H1 (cell line): ENCODE results near the gene MYO5B. TPM values are rescaled to one million over a fixed set of nuclear protein-coding genes. Genes with fewer than 3 reads are reported as not detected.

ENCODE experiments used
- CTCF ChIA-PET: fragments of 300-600 bp; sonication (Branson Sonifier 250); formaldehyde crosslinking; loops from one replicate; lab custom pipeline; 2021; ENCODE audit not compliant: partially characterized antibody; lab: Charles Lee
- POLR2A ChIA-PET: fragments of 300-600 bp; sonication (Branson Sonifier 250); formaldehyde crosslinking; loops from one replicate; lab custom pipeline; 2021; ENCODE audit warnings: inconsistent platforms; ENCODE audit not compliant: partially characterized antibody; lab: Charles Lee
- DNase-seq, 2 experiments: peaks; one replicate each; pipeline versions ENCODE4 v3.0.0 to v3.0.0-alpha.2; 2010 to 2022; ENCODE audit warnings: low spot score in 2 of 2, low read depth in 1 of 2, mixed read lengths in 1 of 2
- FAIRE-seq: peaks from 2 replicates; lab custom pipeline; 2011; peaks lifted over from hg19 to GRCh38; lab: Jason Lieb, UNC
- H2AFZ ChIP-seq: 2 replicates; pipeline ENCODE4 v1.8.1; 2012; ENCODE audit warnings: low read length, inconsistent platforms
- H2AK5ac ChIP-seq: 2 replicates; pipeline ENCODE4 v1.6.1; 2013; ENCODE audit warnings: low read depth, low read length
- H2BK120ac ChIP-seq: replicated peaks from 2 replicates; pipeline ENCODE3; 2013; ENCODE audit warnings: low read depth, low read length, inconsistent platforms
- H2BK12ac ChIP-seq: 2 replicates; pipeline ENCODE4 v1.6.1; 2013; ENCODE audit warnings: low read depth, low read length
- H2BK15ac ChIP-seq: 2 replicates; pipeline ENCODE4 v1.6.1; 2013; ENCODE audit warnings: low read length
- H2BK20ac ChIP-seq: 2 replicates; pipeline ENCODE4 v1.6.1; 2013; ENCODE audit warnings: low read length
- H2BK5ac ChIP-seq: 2 replicates; pipeline ENCODE4 v1.6.1; 2013; ENCODE audit warnings: low read depth, low read length
- H3K14ac ChIP-seq: 2 replicates; pipeline ENCODE4 v1.6.1; 2013; ENCODE audit warnings: inconsistent platforms; ENCODE audit not compliant: insufficient read length
- H3K18ac ChIP-seq: 2 replicates; pipeline ENCODE4 v1.6.1; 2013; ENCODE audit warnings: low read length; ENCODE audit errors: extremely low read depth
- H3K23ac ChIP-seq: 2 replicates; pipeline ENCODE4 v1.6.1; 2013; ENCODE audit warnings: inconsistent platforms; ENCODE audit not compliant: insufficient read length
- H3K23me2 ChIP-seq: 2 replicates; pipeline ENCODE4 v1.6.1; 2013; ENCODE audit warnings: low read depth, low read length
- H3K27ac ChIP-seq: 2 replicates; pipeline ENCODE4 v1.6.1; 2011; ENCODE audit warnings: low read depth, low read length, inconsistent platforms
- H3K27me3 ChIP-seq, 4 experiments: replicated peaks in 1 of 4; 1 replicate in 1 of 4; 2 replicates in 3 of 4; pipeline versions ENCODE4 v1.6.1 to v1.8.1; 2011 to 2013; ENCODE audit warnings: low read length in 3 of 4, mild to moderate bottlenecking in 3 of 4, inconsistent platforms in 2 of 4, mixed read lengths in 2 of 4, moderate library complexity in 1 of 4; ENCODE audit not compliant: control insufficient read depth in 3 of 4, insufficient read depth in 3 of 4; ENCODE audit errors: extremely low read depth in 1 of 4
- H3K36me3 ChIP-seq, 4 experiments: 2 replicates each; pipeline versions ENCODE4 v1.6.1 to v1.8.1; 2011 to 2013; ENCODE audit warnings: mild to moderate bottlenecking in 4 of 4, low read length in 3 of 4, moderate library complexity in 2 of 4, control low read depth in 1 of 4, inconsistent platforms in 1 of 4; ENCODE audit not compliant: insufficient read depth in 4 of 4, control insufficient read depth in 2 of 4
- H3K4ac ChIP-seq: replicated peaks from 2 replicates; pipeline ENCODE3; 2013; ENCODE audit warnings: low read length, low read depth, mixed read lengths, inconsistent platforms; ENCODE audit not compliant: insufficient read length
- H3K4me1 ChIP-seq, 4 experiments: replicated peaks in 1 of 4; 1 replicate in 1 of 4; 2 replicates in 3 of 4; pipeline versions ENCODE4 v1.6.1 to v1.8.1; 2011 to 2013; ENCODE audit warnings: low read length in 3 of 4, inconsistent platforms in 2 of 4, mixed read lengths in 1 of 4; ENCODE audit not compliant: insufficient read depth in 4 of 4, control insufficient read depth in 3 of 4
- H3K4me2 ChIP-seq, 2 experiments: 2 replicates each; pipeline versions ENCODE4 v1.6.1 to v1.8.1; 2011 to 2013; ENCODE audit warnings: low read depth in 2 of 2, low read length in 2 of 2, control low read depth in 1 of 2, inconsistent platforms in 1 of 2, mild to moderate bottlenecking in 1 of 2; ENCODE audit not compliant: insufficient read depth in 1 of 2
- H3K4me3 ChIP-seq, 4 experiments: fragments of 200-600, 300-600 bp in 1 of 4; sonication (generic), shearing (Covaris generic), sonication (Bioruptor Twin) in 1 of 4; 2 replicates each; pipeline versions ENCODE4 v1.5.1 to v1.8.1; 2011 to 2016; ENCODE audit warnings: low read length in 4 of 4, low read depth in 3 of 4, control low read depth in 2 of 4, inconsistent platforms in 2 of 4, mild to moderate bottlenecking in 2 of 4, mixed read lengths in 1 of 4, moderate library complexity in 1 of 4; ENCODE audit not compliant: insufficient read depth in 2 of 4; ENCODE audit errors: extremely low read depth in 1 of 4
- H3K56ac ChIP-seq: replicated peaks from 2 replicates; pipeline ENCODE3; 2013; ENCODE audit warnings: low read depth, mild to moderate bottlenecking, mixed read lengths, low read length, inconsistent platforms; ENCODE audit not compliant: insufficient read length
- H3K79me1 ChIP-seq: 2 replicates; pipeline ENCODE4 v1.6.1; 2013; ENCODE audit warnings: low read depth, low read length, control low read depth
- H3K79me2 ChIP-seq, 2 experiments: 2 replicates each; pipeline versions ENCODE4 v1.6.1 to v1.8.1; 2012 to 2013; ENCODE audit warnings: low read length in 2 of 2, mild to moderate bottlenecking in 2 of 2, inconsistent platforms in 1 of 2; ENCODE audit not compliant: insufficient read depth in 2 of 2, control insufficient read depth in 1 of 2
- H3K9ac ChIP-seq, 4 experiments: replicated peaks in 1 of 4; 1 replicate in 1 of 4; 2 replicates in 3 of 4; pipeline versions ENCODE4 v1.6.1 to v1.8.1; 2011 to 2013; ENCODE audit warnings: low read depth in 3 of 4, low read length in 3 of 4, control low read depth in 2 of 4, mild to moderate bottlenecking in 2 of 4, moderate library complexity in 2 of 4, inconsistent platforms in 1 of 4; ENCODE audit errors: extremely low read depth in 1 of 4
- H3K9me3 ChIP-seq, 2 experiments: 2 replicates each; pipeline versions ENCODE4 v1.6.1 to v1.8.1; 2012 to 2013; ENCODE audit warnings: mild to moderate bottlenecking in 2 of 2, moderate library complexity in 2 of 2, control low read depth in 1 of 2, inconsistent platforms in 1 of 2, low read depth in 1 of 2, low read length in 1 of 2, mixed read lengths in 1 of 2; ENCODE audit not compliant: insufficient read depth in 2 of 2
- H4K20me1 ChIP-seq, 2 experiments: replicated peaks in 1 of 2; 2 replicates each; pipeline versions ENCODE3 to v1.8.1; 2011 to 2013; ENCODE audit warnings: inconsistent platforms in 2 of 2, low read length in 2 of 2, mild to moderate bottlenecking in 1 of 2; ENCODE audit not compliant: insufficient read depth in 2 of 2, control insufficient read depth in 1 of 2
- H4K5ac ChIP-seq: 2 replicates; pipeline ENCODE4 v1.6.1; 2013; ENCODE audit warnings: low read length, low read depth, mixed read lengths, inconsistent platforms; ENCODE audit not compliant: insufficient read length
- H4K8ac ChIP-seq: 2 replicates; pipeline ENCODE4 v1.8.0; 2013; ENCODE audit warnings: mild to moderate bottlenecking, moderate library complexity, low read length, inconsistent platforms; ENCODE audit not compliant: insufficient read depth; ENCODE audit errors: extremely low read depth
- H4K91ac ChIP-seq: replicated peaks from 2 replicates; pipeline ENCODE3; 2013; ENCODE audit warnings: low read length, mixed read lengths, inconsistent platforms; ENCODE audit not compliant: insufficient read length
- BCL11A ChIP-seq, 2 experiments: IDR thresholded peaks; one replicate each; pipeline ENCODE4 v1.6.1; 2011; ENCODE audit warnings: low read depth in 2 of 2, low read length in 2 of 2, mild to moderate bottlenecking in 2 of 2
- HDAC2 ChIP-seq, 2 experiments: fragments of 300-600 bp in 1 of 2; sonication (generic) in 1 of 2; IDR thresholded peaks; 2 replicates each; pipeline ENCODE4 v1.6.1; 2011 to 2012; ENCODE audit warnings: low read depth in 2 of 2, low read length in 2 of 2, mild to moderate bottlenecking in 2 of 2, moderate library complexity in 2 of 2, borderline replicate concordance in 1 of 2, inconsistent platforms in 1 of 2
- MAFK ChIP-seq: IDR thresholded peaks from 2 replicates; pipeline ENCODE4 v1.6.1; 2012; ENCODE audit warnings: low read depth, mild to moderate bottlenecking, improper control_type of control experiment, low read length
- NANOG ChIP-seq: IDR thresholded peaks from 2 replicates; pipeline ENCODE4 v1.6.1; 2011; ENCODE audit warnings: low read length, low read depth, mild to moderate bottlenecking, inconsistent platforms; ENCODE audit not compliant: insufficient read depth, poor library complexity, severe bottlenecking
- WGBS, 2 experiments: shearing (Covaris generic) in 1 of 2; methylation state at CpG; one replicate each; pipeline versions ENCODE4 v1.1.6 to v1.1.7; 2013 to 2015; ENCODE audit warnings: low lambda C conversion rate in 2 of 2, mixed read lengths in 2 of 2, inconsistent platforms in 1 of 2, low coverage in 1 of 2, missing lambda C conversion rate in 1 of 2; ENCODE audit not compliant: insufficient replicate concordance in 2 of 2, insufficient coverage in 1 of 2, insufficient read length in 1 of 2; ENCODE audit errors: extremely low coverage in 1 of 2, missing lambda C conversion rate in 1 of 2; 5-methylcytosine and 5-hydroxymethylcytosine counted together
- polyA plus RNA-seq, 7 experiments: library from polyadenylated mRNA; depleted of rRNA in 3 of 7; stranded (reverse) in 5 of 7; unstranded in 2 of 7; fragments of >200 nt in 5 of 7; fragments of 200-250 nt in 2 of 7; gene quantifications; 1 replicate in 5 of 7; 2 replicates in 1 of 7; 4 replicates in 1 of 7; pipeline versions ENCODE4 v1.2.1 to v1.2.3, GENCODE V29; 2011 to 2013; ENCODE audit warnings: missing spikeins in 2 of 7, mixed read lengths in 2 of 7
- total RNA-seq: library from RNA; stranded (reverse); fragmentation: NEBNext Ultra II Directional; extraction: Animal tissue kit (Norgen Biotek cat#: 25700); gene quantifications from 2 replicates; pipeline ENCODE4 v1.2.1, GENCODE V29; 2021

MYO5B gene
- total and polyA plus RNA-seq, 2 of the 8 experiments (the other 6 are each of a cell fraction or from before 2014, with no cell fraction given) = 6.4 to 7.7 TPM

DNA sequence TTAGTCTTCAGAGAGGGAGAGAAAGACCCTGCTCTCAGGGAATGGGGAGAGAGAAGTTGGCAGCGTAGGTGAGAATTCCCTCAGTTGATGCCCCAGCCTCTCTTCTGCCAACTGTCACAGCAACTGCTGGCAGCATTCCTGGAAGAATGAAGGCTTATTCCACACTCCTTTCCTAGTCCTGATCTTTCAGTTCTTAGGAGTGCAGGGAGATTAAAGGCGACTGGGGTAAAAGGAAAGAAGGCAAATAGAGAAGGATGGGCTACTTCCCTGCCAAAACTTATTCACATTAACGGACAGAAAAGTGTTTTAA lies 315.7 kb downstream of the MYO5B start:
- 62% methylated on average over 3 of the region's 3 CpGs; no CpG with 5 or more reads in 1 of the 2 experiments for WGBS, 2 experiments
- Histone ChIP-seq H4K20me1 (no peaks in the 10 kb centered on the region), H3K4me1 (no peaks in the 10 kb centered on the region), H2BK15ac (no peak overlapping the region), H3K4me3 (no peak overlapping the region), H2BK120ac (no peak overlapping the region), H3K36me3 (no peaks in the 10 kb centered on the region), H4K5ac (no peak overlapping the region), H2BK12ac (no peak overlapping the region), H3K9ac (no peak overlapping the region), H2AK5ac (no peak overlapping the region), H3K27ac (no peak overlapping the region), H2AFZ (no peak overlapping the region), H3K23ac (no peak overlapping the region), H4K8ac (no peak overlapping the region), H3K79me2 (no peaks in the 10 kb centered on the region), H2BK20ac (no peak overlapping the region), H3K14ac (no peak overlapping the region), H3K18ac (no peak overlapping the region), H3K9me3 (no peaks in the 10 kb centered on the region), H4K91ac (no peak overlapping the region), H3K79me1 (no peaks in the 10 kb centered on the region), H3K56ac (no peak overlapping the region), H3K4me2 (no peak overlapping the region), H2BK5ac (no peak overlapping the region), H3K27me3 (no peaks in the 10 kb centered on the region), H3K4ac (no peak overlapping the region), H3K23me2 (no peaks in the 10 kb centered on the region)
- FAIRE-seq (no peak), DNase-seq (no peak)
- POLR2A ChIA-PET = no interaction called here
- TF ChIP-seq BCL11A (IDR thresholded peaks at IDR 0.05; ENCODE audit: low read depth in 2 of 2, low read length in 2 of 2) = no peak
- no peak for TF ChIP-seq NANOG
- TF ChIP-seq HDAC2 (IDR thresholded peaks at IDR 0.05; ENCODE audit: borderline replicate concordance in 1 of 2, low read depth in 2 of 2, low read length in 2 of 2) = no peak
- no peak for TF ChIP-seq MAFK
- CTCF ChIA-PET = interaction anchor here (1.1 to 4.7 kb wide), 4 partner anchors 9 to 21 kb away, joined by 3 to 15 read pairs (median 9); no protein-coding TSS in a partner anchor
